IMR-90 (cell line): ENCODE data around the gene SMLR1. TPM values are rescaled to one million over a fixed set of nuclear protein-coding genes. Genes with fewer than 3 reads are reported as not detected.

ENCODE experiments used
- ATAC-seq: fragments of 200-7000 bp; cut with Tn5 transposase; 2 replicates; pipeline ENCODE4 v1.9.1; 2020; ENCODE audit warnings: low read depth, mild to moderate bottlenecking, moderate library complexity
- BruUV-seq: library from RNA; stranded (reverse); fragments of 400-500 nt; replicated peaks from 2 replicates; lab custom pipeline; 2021; lab: Mats Ljungman, UMichigan
- CTCF ChIA-PET: fragments of 300-600 bp; formaldehyde crosslinking; extraction: SDS; loops from one replicate; lab custom pipeline; 2021; ENCODE audit warnings: antibody characterized with exemption; lab: Yijun Ruan, JAX
- POLR2A ChIA-PET: fragments of 300-600 bp; sonication (Branson Sonifier 250); formaldehyde crosslinking; loops from one replicate; lab custom pipeline; 2022; ENCODE audit warnings: antibody characterized with exemption; ENCODE audit not compliant: unreplicated experiment; lab: Charles Lee
- DNase-seq: peaks from one replicate; pipeline ENCODE4 v3.0.0; 2013
- H2AFZ ChIP-seq: replicated peaks from 2 replicates; pipeline ENCODE3; 2013; ENCODE audit warnings: low read length, mild to moderate bottlenecking; ENCODE audit not compliant: poor library complexity
- H2AK5ac ChIP-seq: 2 replicates; pipeline ENCODE4 v1.6.1; 2013; ENCODE audit warnings: low read depth, low read length, inconsistent platforms
- H2AK9ac ChIP-seq: replicated peaks from 2 replicates; pipeline ENCODE3; 2013; ENCODE audit warnings: mild to moderate bottlenecking, low read depth, low read length, moderate library complexity; ENCODE audit not compliant: poor library complexity
- H2BK120ac ChIP-seq: 2 replicates; pipeline ENCODE4 v1.6.1; 2013; ENCODE audit warnings: low read depth, low read length, inconsistent platforms
- H2BK15ac ChIP-seq: 3 replicates; pipeline ENCODE4 v1.6.1; 2013; ENCODE audit warnings: low read depth, low read length, inconsistent platforms
- H2BK20ac ChIP-seq: 2 replicates; pipeline ENCODE4 v1.6.1; 2013; ENCODE audit warnings: low read depth, mild to moderate bottlenecking, inconsistent platforms, low read length, moderate library complexity
- H2BK5ac ChIP-seq: 2 replicates; pipeline ENCODE4 v1.6.1; 2013; ENCODE audit warnings: mild to moderate bottlenecking, low read depth, low read length, inconsistent platforms; ENCODE audit not compliant: poor library complexity, severe bottlenecking
- H3K14ac ChIP-seq: replicated peaks from 2 replicates; pipeline ENCODE4 v1.6.1; 2013; ENCODE audit warnings: low read depth, low read length, inconsistent platforms
- H3K18ac ChIP-seq: 2 replicates; pipeline ENCODE4 v1.6.1; 2013; ENCODE audit warnings: low read depth, low read length, control low read depth
- H3K23ac ChIP-seq: 2 replicates; pipeline ENCODE4 v1.6.1; 2013; ENCODE audit warnings: low read depth, low read length, inconsistent platforms
- H3K27ac ChIP-seq: 2 replicates; pipeline ENCODE4 v1.5.1; 2013; ENCODE audit warnings: mild to moderate bottlenecking, control low read depth, low read length; ENCODE audit not compliant: insufficient read depth
- H3K27me3 ChIP-seq: 2 replicates; pipeline ENCODE4 v1.6.1; 2013; ENCODE audit warnings: low read length; ENCODE audit not compliant: control insufficient read depth, insufficient read depth
- H3K36me3 ChIP-seq: 2 replicates; pipeline ENCODE4 v1.6.1; 2013; ENCODE audit warnings: low read length, mixed read lengths; ENCODE audit not compliant: control insufficient read depth, insufficient read depth
- H3K4ac ChIP-seq: 2 replicates; pipeline ENCODE4 v1.6.1; 2013; ENCODE audit warnings: low read depth, low read length, inconsistent platforms
- H3K4me1 ChIP-seq: 2 replicates; pipeline ENCODE4 v1.6.1; 2013; ENCODE audit warnings: low read length, mixed read lengths; ENCODE audit not compliant: control insufficient read depth, insufficient read depth
- H3K4me2 ChIP-seq: 2 replicates; pipeline ENCODE4 v1.6.1; 2013; ENCODE audit warnings: low read depth, mild to moderate bottlenecking, control low read depth, low read length, moderate library complexity
- H3K4me3 ChIP-seq: 2 replicates; pipeline ENCODE4 v1.5.1; 2013; ENCODE audit warnings: low read depth, mild to moderate bottlenecking, control low read depth, low read length, moderate library complexity; ENCODE audit not compliant: insufficient read depth
- H3K56ac ChIP-seq: 2 replicates; pipeline ENCODE4 v1.6.1; 2013; ENCODE audit warnings: low read length, inconsistent platforms; ENCODE audit not compliant: insufficient read depth; ENCODE audit errors: extremely low read depth
- H3K79me1 ChIP-seq, 2 experiments: 2 replicates each; pipeline ENCODE4 v1.6.1; 2013; ENCODE audit warnings: low read length in 2 of 2, inconsistent platforms in 1 of 2, low read depth in 1 of 2
- H3K9ac ChIP-seq: 2 replicates; pipeline ENCODE4 v1.6.1; 2013; ENCODE audit warnings: low read depth, low read length, control low read depth
- H3K9me1 ChIP-seq: 2 replicates; pipeline ENCODE4 v1.6.1; 2013; ENCODE audit warnings: low read length, inconsistent platforms; ENCODE audit not compliant: insufficient read depth
- H3K9me3 ChIP-seq: 2 replicates; pipeline ENCODE4 v1.6.1; 2013; ENCODE audit warnings: low read length; ENCODE audit not compliant: control insufficient read depth, insufficient read depth
- H4K20me1 ChIP-seq: 2 replicates; pipeline ENCODE4 v1.6.1; 2013; ENCODE audit warnings: low read length, inconsistent platforms; ENCODE audit not compliant: insufficient read depth
- H4K5ac ChIP-seq: 2 replicates; pipeline ENCODE4 v1.6.1; 2013; ENCODE audit warnings: mild to moderate bottlenecking, low read depth, low read length, control low read depth
- H4K8ac ChIP-seq, 2 experiments: 2 replicates each; pipeline ENCODE4 v1.6.1; 2013; ENCODE audit warnings: low read depth in 2 of 2, low read length in 2 of 2, control low read depth in 1 of 2, inconsistent platforms in 1 of 2
- H4K91ac ChIP-seq: 2 replicates; pipeline ENCODE4 v1.6.1; 2013; ENCODE audit warnings: low read depth, low read length, inconsistent platforms; ENCODE audit not compliant: insufficient read depth
- CEBPB ChIP-seq: IDR thresholded peaks from 2 replicates; pipeline ENCODE4 v1.6.1; 2012; ENCODE audit warnings: low read depth, low read length, improper control_type of control experiment
- CHD1 ChIP-seq: IDR thresholded peaks from 2 replicates; pipeline ENCODE4 v1.6.1; 2012; ENCODE audit warnings: low read depth, low read length, improper control_type of control experiment
- MAZ ChIP-seq: IDR thresholded peaks from 2 replicates; pipeline ENCODE4 v1.6.1; 2012; ENCODE audit warnings: low read depth, mild to moderate bottlenecking, low read length, improper control_type of control experiment, moderate library complexity, borderline replicate concordance
- MXI1 ChIP-seq: IDR thresholded peaks from 2 replicates; pipeline ENCODE4 v1.6.1; 2012; ENCODE audit warnings: low read depth, mild to moderate bottlenecking, low read length, moderate library complexity, borderline replicate concordance
- POLR2A ChIP-seq: IDR thresholded peaks from 2 replicates; pipeline ENCODE4 v1.6.1; 2012; ENCODE audit warnings: mild to moderate bottlenecking, low read depth, low read length
- RFX5 ChIP-seq: IDR thresholded peaks from 2 replicates; pipeline ENCODE4 v1.8.0; 2012; ENCODE audit warnings: low read depth, mild to moderate bottlenecking, low read length, moderate library complexity
- SMC3 ChIP-seq: fragments of 150-350 bp; IDR thresholded peaks from 2 replicates; pipeline ENCODE4 v1.6.1; 2016; ENCODE audit warnings: low read depth, mild to moderate bottlenecking, antibody characterized with exemption, low read length, moderate library complexity
- WGBS, 2 experiments: methylation state at CpG; one replicate each; pipeline versions ENCODE4 v1.1.5 to v1.1.7; 2013; ENCODE audit warnings: missing lambda C conversion rate in 2 of 2; ENCODE audit not compliant: insufficient read length in 1 of 2; ENCODE audit errors: extremely low coverage in 2 of 2; 5-methylcytosine and 5-hydroxymethylcytosine counted together
- dilution Hi-C: fragments of 300-500 bp; cut with HindIII; formaldehyde crosslinking; loops from one replicate; pipeline ENCODE4 v1.14.3; 2018; ENCODE audit warnings: low sequenced_read_pairs; ENCODE audit not compliant: unreplicated experiment
- in situ Hi-C: fragments of 300-500 bp; cut with MboI; formaldehyde crosslinking; loops from 3 replicates; pipeline ENCODE4 v1.14.3; 2019; ENCODE audit warnings: low sequenced_read_pairs, inconsistent platforms, mixed read lengths
- intact Hi-C: fragments of 100-400 bp; cut with micrococcal nuclease; formaldehyde crosslinking; loops from 2 replicates; pipeline ENCODE4 v1.10.0; 2022
- polyA plus RNA-seq, 3 experiments: library from polyadenylated mRNA; depleted of rRNA; stranded (reverse); fragments of >200 nt; gene quantifications; 2 replicates each; pipeline ENCODE4 v1.2.3, GENCODE V29; 2012; ENCODE audit warnings: low replicate concordance in 1 of 3
- total RNA-seq: library from RNA; depleted of rRNA; stranded (reverse); fragments of >200 nt; gene quantifications from 2 replicates; pipeline ENCODE4 v1.2.3, GENCODE V29; 2012
- TF ChIP-seq, protein P1 (sequence below): fragments of 150-350 bp; IDR thresholded peaks from 2 replicates; pipeline ENCODE4 v1.6.1; 2017; ENCODE audit warnings: mild to moderate bottlenecking, antibody characterized with exemption, low read length, low read depth

SMLR1 gene
- total and polyA plus RNA-seq, 2 of the 4 experiments (the other 2 are of a cell fraction), result not detected

- Histone ChIP-seq H2AK9ac (no peak overlapping the region), H3K56ac (no peak overlapping the region), H3K27ac (no peak overlapping the region), H3K23ac (no peak overlapping the region), H2BK120ac (no peak overlapping the region), H3K4ac (no peak overlapping the region), H3K79me1 (peaks cover 9 to 17% of the 10 kb centered on the region in 2 experiments; a peak in 2 of 4 replicates), H3K4me2 (no peak overlapping the region), H3K36me3 (peaks cover 23% of the 10 kb centered on the region), H2AFZ (no peak overlapping the region), H2AK5ac (no peak overlapping the region), H4K5ac (no peak overlapping the region), H4K91ac (no peak overlapping the region), H3K4me3 (no peak overlapping the region), H3K27me3 (no peaks in the 10 kb centered on the region), H2BK20ac (no peak overlapping the region), H3K14ac (no peak overlapping the region), H3K4me1 (no peaks in the 10 kb centered on the region), H3K18ac (no peak overlapping the region), H3K9ac (no peak overlapping the region), H4K20me1 (no peaks in the 10 kb centered on the region), H3K9me3 (no peaks in the 10 kb centered on the region), H4K8ac (no peak overlapping the region), H2BK5ac (no peak overlapping the region), H3K9me1 (peaks cover 4% of the 10 kb centered on the region; the same call in 1 of the 2 replicates), H2BK15ac (no peak overlapping the region)
- ChIA-PET CTCF (no interaction called here), POLR2A (no interaction called here)
- TSS peak; percentile 85 for BruUV-seq
- dilution Hi-C loops (no loop called here), intact Hi-C loops (loop anchor here (5.0 kb wide), 1 partner anchor 822 kb away; no protein-coding TSS in a partner anchor), in situ Hi-C loops (no loop called here)
- WGBS, 2 experiments, result 80% methylated on average over 2 of the region's 10 CpGs; no CpG with 5 or more reads in 1 of the 2 experiments
- ATAC-seq (no peak), DNase-seq (no peak)
- TF ChIP-seq CEBPB (no peak), MAZ (no peak), RFX5 (no peak), MXI1 (no peak), SMC3 (no peak), POLR2A (no peak), CHD1 (no peak)
- TF ChIP-seq, protein P1, sequence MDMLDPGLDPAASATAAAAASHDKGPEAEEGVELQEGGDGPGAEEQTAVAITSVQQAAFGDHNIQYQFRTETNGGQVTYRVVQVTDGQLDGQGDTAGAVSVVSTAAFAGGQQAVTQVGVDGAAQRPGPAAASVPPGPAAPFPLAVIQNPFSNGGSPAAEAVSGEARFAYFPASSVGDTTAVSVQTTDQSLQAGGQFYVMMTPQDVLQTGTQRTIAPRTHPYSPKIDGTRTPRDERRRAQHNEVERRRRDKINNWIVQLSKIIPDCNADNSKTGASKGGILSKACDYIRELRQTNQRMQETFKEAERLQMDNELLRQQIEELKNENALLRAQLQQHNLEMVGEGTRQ, result no peak
These were observed 42.5 kb downstream of the SMLR1 start for GRCh38 chr6:130869681-130870080.
